H9 (cell line): Measurements from ENCODE around the gene CEP350. TPM values are rescaled to one million over a fixed set of nuclear protein-coding genes. Genes with fewer than 3 reads are reported as not detected.

Experiments used
- DNase-seq: peaks from one replicate; pipeline ENCODE4 v3.0.0-alpha.2; 2017
- H2AFZ ChIP-seq: one replicate; pipeline ENCODE4 v1.6.1; 2013; ENCODE audit warnings: mild to moderate bottlenecking, low read length, control low read depth, moderate library complexity
- H2AK5ac ChIP-seq: 2 replicates; pipeline ENCODE4 v1.6.1; 2013; ENCODE audit warnings: low read length, control low read depth, mixed read lengths; ENCODE audit not compliant: insufficient read length
- H2BK120ac ChIP-seq: one replicate; pipeline ENCODE4 v1.6.1; 2013; ENCODE audit warnings: low read depth, mild to moderate bottlenecking, low read length, control low read depth, inconsistent platforms; ENCODE audit not compliant: poor library complexity, severe bottlenecking
- H2BK12ac ChIP-seq: 2 replicates; pipeline ENCODE4 v1.6.1; 2013; ENCODE audit warnings: low read length, control low read depth, mixed read lengths, low read depth; ENCODE audit not compliant: insufficient read length
- H2BK15ac ChIP-seq: 2 replicates; pipeline ENCODE4 v1.6.1; 2013; ENCODE audit warnings: low read depth, low read length, control low read depth
- H2BK20ac ChIP-seq: one replicate; pipeline ENCODE4 v1.6.1; 2013; ENCODE audit warnings: low read depth, mild to moderate bottlenecking, low read length, control low read depth, inconsistent platforms; ENCODE audit not compliant: poor library complexity, severe bottlenecking
- H2BK5ac ChIP-seq: 2 replicates; pipeline ENCODE4 v1.6.1; 2013; ENCODE audit warnings: low read length, control low read depth, mixed read lengths; ENCODE audit not compliant: insufficient read length
- H3K14ac ChIP-seq: 2 replicates; pipeline ENCODE4 v1.6.1; 2013; ENCODE audit warnings: low read length, control low read depth; ENCODE audit not compliant: insufficient read depth
- H3K18ac ChIP-seq: 2 replicates; pipeline ENCODE4 v1.6.1; 2013; ENCODE audit warnings: low read depth, mild to moderate bottlenecking, mixed read lengths, low read length, control low read depth; ENCODE audit not compliant: insufficient read length
- H3K23ac ChIP-seq: 2 replicates; pipeline ENCODE4 v1.6.1; 2013; ENCODE audit warnings: low read length, control low read depth, mixed read lengths, low read depth; ENCODE audit not compliant: insufficient read length
- H3K23me2 ChIP-seq: 2 replicates; pipeline ENCODE4 v1.6.1; 2013; ENCODE audit warnings: low read depth, mild to moderate bottlenecking, mixed read lengths, low read length, control low read depth; ENCODE audit not compliant: insufficient read length, poor library complexity, severe bottlenecking
- H3K27ac ChIP-seq: 2 replicates; pipeline ENCODE4 v1.5.1; 2013; ENCODE audit warnings: low read length, control low read depth, mixed read lengths, low read depth; ENCODE audit not compliant: insufficient read length
- H3K27me3 ChIP-seq: 2 replicates; pipeline ENCODE4 v1.6.1; 2013; ENCODE audit warnings: low read length, control low read depth, inconsistent platforms; ENCODE audit not compliant: insufficient read depth
- H3K4ac ChIP-seq: 2 replicates; pipeline ENCODE4 v1.6.1; 2013; ENCODE audit warnings: low read depth, mild to moderate bottlenecking, control low read depth, inconsistent platforms, low read length, moderate library complexity
- H3K4me1 ChIP-seq: 2 replicates; pipeline ENCODE4 v1.6.1; 2013; ENCODE audit warnings: low read length, control low read depth, inconsistent platforms; ENCODE audit not compliant: insufficient read depth
- H3K4me2 ChIP-seq: 2 replicates; pipeline ENCODE4 v1.6.1; 2013; ENCODE audit warnings: low read length, control low read depth, mixed read lengths; ENCODE audit not compliant: insufficient read length, insufficient read depth
- H3K56ac ChIP-seq: 2 replicates; pipeline ENCODE4 v1.6.1; 2013; ENCODE audit warnings: low read depth, mild to moderate bottlenecking, mixed read lengths, low read length, control low read depth; ENCODE audit not compliant: insufficient read length
- H3K79me1 ChIP-seq: 2 replicates; pipeline ENCODE4 v1.6.1; 2013; ENCODE audit warnings: low read depth, mild to moderate bottlenecking, moderate library complexity, low read length, control low read depth, inconsistent platforms; ENCODE audit not compliant: insufficient read depth, poor library complexity, severe bottlenecking
- H3K79me2 ChIP-seq: 2 replicates; pipeline ENCODE4 v1.6.1; 2013; ENCODE audit warnings: low read length, control low read depth, inconsistent platforms; ENCODE audit not compliant: insufficient read depth
- H3K9ac ChIP-seq: 2 replicates; pipeline ENCODE4 v1.6.1; 2013; ENCODE audit warnings: low read length, control low read depth, mixed read lengths; ENCODE audit not compliant: insufficient read length; ENCODE audit errors: extremely low read depth
- H3K9me3 ChIP-seq: one replicate; pipeline ENCODE4 v1.6.1; 2013; ENCODE audit warnings: low read depth, low read length, inconsistent platforms; ENCODE audit not compliant: control insufficient read depth
- H3T11ph ChIP-seq: one replicate; pipeline ENCODE4 v1.6.1; 2013; ENCODE audit warnings: mild to moderate bottlenecking, low read length, control low read depth, inconsistent platforms
- H4K20me1 ChIP-seq: one replicate; pipeline ENCODE4 v1.6.1; 2013; ENCODE audit not compliant: control insufficient read depth, insufficient read length, insufficient read depth
- H4K5ac ChIP-seq: 2 replicates; pipeline ENCODE4 v1.6.1; 2013; ENCODE audit warnings: low read depth, mild to moderate bottlenecking, mixed read lengths, low read length, control low read depth; ENCODE audit not compliant: insufficient read length
- H4K8ac ChIP-seq: replicated peaks from 2 replicates; pipeline ENCODE4 v1.6.1; 2013; ENCODE audit warnings: low read length, control low read depth, mixed read lengths, low read depth; ENCODE audit not compliant: insufficient read length
- H4K91ac ChIP-seq: 2 replicates; pipeline ENCODE4 v1.6.1; 2013; ENCODE audit warnings: low read depth, mild to moderate bottlenecking, moderate library complexity, mixed read lengths, low read length, control low read depth; ENCODE audit not compliant: insufficient read length
- H3K27ac Mint-ChIP-seq, 3 experiments: 2 replicates in 2 of 3; 3 replicates in 1 of 3; pipeline ENCODE4 v1.8.0; 2020 to 2021; ENCODE audit warnings: mixed read lengths in 3 of 3, mild to moderate bottlenecking in 1 of 3, moderate library complexity in 1 of 3
- H3K27me3 Mint-ChIP-seq: 2 replicates; pipeline ENCODE4 v1.8.0; 2021; ENCODE audit warnings: low read depth, mild to moderate bottlenecking, moderate library complexity, mixed read lengths
- H3K36me3 Mint-ChIP-seq, 3 experiments: 2 replicates in 2 of 3; 3 replicates in 1 of 3; pipeline ENCODE4 v1.8.0; 2020 to 2021; ENCODE audit warnings: low read depth in 3 of 3, mixed read lengths in 3 of 3; ENCODE audit not compliant: insufficient read depth in 1 of 3
- H3K4me1 Mint-ChIP-seq, 2 experiments: 2 replicates each; pipeline ENCODE4 v1.8.0; 2020; ENCODE audit warnings: mixed read lengths in 2 of 2
- H3K4me3 Mint-ChIP-seq, 2 experiments: 2 replicates in 1 of 2; 3 replicates in 1 of 2; pipeline ENCODE4 v1.8.0; 2020 to 2021; ENCODE audit warnings: mild to moderate bottlenecking in 2 of 2, mixed read lengths in 2 of 2, moderate library complexity in 1 of 2
- H3K9me3 Mint-ChIP-seq, 2 experiments: 2 replicates in 1 of 2; 3 replicates in 1 of 2; pipeline ENCODE4 v1.8.0; 2020; ENCODE audit warnings: mild to moderate bottlenecking in 2 of 2, mixed read lengths in 2 of 2, moderate library complexity in 1 of 2
- WGBS: extraction: QIAGEN DNeasy Blood & Tissue Kit; methylation state at CpG from one replicate; pipeline ENCODE4 v1.1.7; 2013; ENCODE audit warnings: missing lambda C conversion rate, low lambda C conversion rate, mixed read lengths; ENCODE audit not compliant: insufficient read length; ENCODE audit errors: extremely low coverage; 5-methylcytosine and 5-hydroxymethylcytosine counted together
- total RNA-seq: library from RNA; stranded (reverse); gene quantifications from 2 replicates; pipeline ENCODE4 v1.2.1, GENCODE V29; 2021
- TF ChIP-seq, protein P1 (sequence below): fragments of 200-600 bp; sonication (generic); conservative IDR thresholded peaks from 3 replicates; pipeline ENCODE4 v1.8.0; 2021; ENCODE audit warnings: antibody characterized with exemption, mild to moderate bottlenecking

Gene CEP350
- total RNA-seq, 1 experiment from 2014 or later = 39.2 TPM

- H3K18ac ChIP-seq = no peak overlapping the region
- peaks cover 14 to 22% of the 10 kb centered on the region in 2 experiments for H3K4me1 Mint-ChIP-seq
- no peak overlapping the region for H3K14ac ChIP-seq
- no peak overlapping the region for H3K27ac Mint-ChIP-seq
- H3K36me3 Mint-ChIP-seq = no peaks in the 10 kb centered on the region; a peak in 1 of 7 replicates
- no peak overlapping the region for H3K4me3 Mint-ChIP-seq
- H3K27me3 ChIP-seq = no peaks in the 10 kb centered on the region; the same call in none of the 2 replicates
- H4K91ac ChIP-seq = no peak overlapping the region
- WGBS = no CpG with 5 or more reads among the region's 6 CpGs
- H3K4ac ChIP-seq = no peak overlapping the region
- no peak overlapping the region for H2BK15ac ChIP-seq
- H2BK5ac ChIP-seq = no peak overlapping the region
- H2BK20ac ChIP-seq = no peak overlapping the region
- no peaks in the 10 kb centered on the region for H3K9me3 ChIP-seq
- H3K9me3 Mint-ChIP-seq = no peaks in the 10 kb centered on the region
- H3K9ac ChIP-seq = no peak overlapping the region
- no peak overlapping the region for H2BK12ac ChIP-seq
- H3K23ac ChIP-seq = no peak overlapping the region
- H2AFZ ChIP-seq = no peak overlapping the region
- no peak overlapping the region for H4K8ac ChIP-seq
- peaks cover 3% of the 10 kb centered on the region; the same call in 1 of the 2 replicates for H3K79me2 ChIP-seq
- H3K23me2 ChIP-seq = peaks cover 8% of the 10 kb centered on the region
- H4K20me1 ChIP-seq = no peaks in the 10 kb centered on the region
- no peak overlapping the region for H3K27ac ChIP-seq
- H3T11ph ChIP-seq = no peak overlapping the region
- H2AK5ac ChIP-seq = no peak overlapping the region
- H3K56ac ChIP-seq = no peak overlapping the region
- no peaks in the 10 kb centered on the region for H3K79me1 ChIP-seq
- H4K5ac ChIP-seq = no peak overlapping the region
- DNase-seq = no peak
- no peak overlapping the region for H3K4me2 ChIP-seq
- H2BK120ac ChIP-seq = no peak overlapping the region
- H3K27me3 Mint-ChIP-seq = peaks cover 29% of the 10 kb centered on the region
- TF ChIP-seq, protein P1, sequence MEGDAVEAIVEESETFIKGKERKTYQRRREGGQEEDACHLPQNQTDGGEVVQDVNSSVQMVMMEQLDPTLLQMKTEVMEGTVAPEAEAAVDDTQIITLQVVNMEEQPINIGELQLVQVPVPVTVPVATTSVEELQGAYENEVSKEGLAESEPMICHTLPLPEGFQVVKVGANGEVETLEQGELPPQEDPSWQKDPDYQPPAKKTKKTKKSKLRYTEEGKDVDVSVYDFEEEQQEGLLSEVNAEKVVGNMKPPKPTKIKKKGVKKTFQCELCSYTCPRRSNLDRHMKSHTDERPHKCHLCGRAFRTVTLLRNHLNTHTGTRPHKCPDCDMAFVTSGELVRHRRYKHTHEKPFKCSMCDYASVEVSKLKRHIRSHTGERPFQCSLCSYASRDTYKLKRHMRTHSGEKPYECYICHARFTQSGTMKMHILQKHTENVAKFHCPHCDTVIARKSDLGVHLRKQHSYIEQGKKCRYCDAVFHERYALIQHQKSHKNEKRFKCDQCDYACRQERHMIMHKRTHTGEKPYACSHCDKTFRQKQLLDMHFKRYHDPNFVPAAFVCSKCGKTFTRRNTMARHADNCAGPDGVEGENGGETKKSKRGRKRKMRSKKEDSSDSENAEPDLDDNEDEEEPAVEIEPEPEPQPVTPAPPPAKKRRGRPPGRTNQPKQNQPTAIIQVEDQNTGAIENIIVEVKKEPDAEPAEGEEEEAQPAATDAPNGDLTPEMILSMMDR = no peak
- H3K4me1 ChIP-seq = no peaks in the 10 kb centered on the region; the same call in 1 of the 2 replicates
Observed at GRCh38 chr1:180152588-180152987, 198.0 kb downstream of the CEP350 start.
